Breast epithelium (tissue), 3 donors: ENCODE measurements around the gene M1AP.

Experiments used
- CTCF ChIP-seq, 3 donors: fragments of 450-650 bp; IDR thresholded peaks; one replicate each; pipeline ENCODE4 v1.5.1; 2016 to 2017; ENCODE audit warnings: antibody characterized with exemption in 3 of 3, mild to moderate bottlenecking in 3 of 3, moderate library complexity in 3 of 3
- POLR2A ChIP-seq: fragments of 450-650 bp; IDR thresholded peaks from one replicate; pipeline ENCODE4 v1.6.1; 2016; ENCODE audit warnings: antibody characterized with exemption, mild to moderate bottlenecking, moderate library complexity
- POLR2AphosphoS5 ChIP-seq, 3 donors: sonication (generic); formaldehyde crosslinking; IDR thresholded peaks; one replicate each; pipeline ENCODE4 v1.6.1; 2017; ENCODE audit warnings: antibody characterized with exemption in 3 of 3

- TF ChIP-seq CTCF (IDR thresholded peaks at IDR 0.05) (no peak), POLR2A (no peak), POLR2AphosphoS5 (IDR thresholded peaks at IDR 0.05) (no peak)
Measured at GRCh38 chr2:74548900-74549826, 99.0 kb downstream of the M1AP start.
